Neuronal stem cell (in vitro differentiated cells): ENCODE measurements around the gene RBM20.

Experiments
- DNase-seq: peaks from one replicate; pipeline ENCODE4 v3.0.0-alpha.2; 2013; ENCODE audit warnings: low spot score
- H2AFZ ChIP-seq: one replicate; pipeline ENCODE4 v1.6.1; 2013; ENCODE audit warnings: mild to moderate bottlenecking, low read length, inconsistent platforms
- H2AK5ac ChIP-seq: 2 replicates; pipeline ENCODE4 v1.6.1; 2013; ENCODE audit warnings: low read depth, mild to moderate bottlenecking, inconsistent platforms, low read length, moderate library complexity, mixed read lengths
- H2BK120ac ChIP-seq: 2 replicates; pipeline ENCODE4 v1.6.1; 2013; ENCODE audit warnings: low read depth, mild to moderate bottlenecking, inconsistent platforms, low read length, moderate library complexity, mixed read lengths
- H2BK12ac ChIP-seq: one replicate; pipeline ENCODE4 v1.6.1; 2013; ENCODE audit warnings: low read length, inconsistent platforms
- H2BK15ac ChIP-seq: 2 replicates; pipeline ENCODE4 v1.6.1; 2013; ENCODE audit warnings: mild to moderate bottlenecking, low read length, inconsistent platforms, mixed read lengths
- H2BK5ac ChIP-seq: one replicate; pipeline ENCODE4 v1.6.1; 2013; ENCODE audit warnings: inconsistent platforms, mild to moderate bottlenecking, low read length, moderate library complexity
- H3K14ac ChIP-seq: one replicate; pipeline ENCODE4 v1.6.1; 2013; ENCODE audit warnings: low read length, inconsistent platforms
- H3K18ac ChIP-seq: 2 replicates; pipeline ENCODE4 v1.6.1; 2013; ENCODE audit warnings: low read length, inconsistent platforms
- H3K23ac ChIP-seq: 2 replicates; pipeline ENCODE4 v1.6.1; 2013; ENCODE audit warnings: low read depth, mild to moderate bottlenecking, mixed read lengths, low read length, inconsistent platforms; ENCODE audit not compliant: poor library complexity
- H3K27ac ChIP-seq: replicated peaks from 3 replicates; pipeline ENCODE4 v1.5.1; 2013; ENCODE audit warnings: low read length, inconsistent platforms
- H3K27me3 ChIP-seq, 3 experiments: 2 replicates each; pipeline ENCODE4 v1.6.1; 2013; ENCODE audit warnings: low read length in 3 of 3, mild to moderate bottlenecking in 2 of 3, inconsistent platforms in 1 of 3, low read depth in 1 of 3, mixed read lengths in 1 of 3, moderate library complexity in 1 of 3; ENCODE audit not compliant: control insufficient read depth in 3 of 3, insufficient read depth in 3 of 3
- H3K36me3 ChIP-seq, 2 donors: replicated peaks in 1 of 2; 2 replicates each; pipeline ENCODE4 v1.6.1; 2013; ENCODE audit warnings: low read length in 2 of 2; ENCODE audit not compliant: control insufficient read depth in 2 of 2, insufficient read depth in 2 of 2
- H3K4ac ChIP-seq: 2 replicates; pipeline ENCODE4 v1.6.1; 2013; ENCODE audit warnings: inconsistent platforms, mild to moderate bottlenecking, low read length, moderate library complexity
- H3K4me1 ChIP-seq, 2 donors: 1 replicate in 1 of 2; 2 replicates in 1 of 2; pipeline ENCODE4 v1.6.1; 2013; ENCODE audit warnings: low read length in 2 of 2, low read depth in 1 of 2; ENCODE audit not compliant: control insufficient read depth in 2 of 2, insufficient read depth in 1 of 2
- H3K4me2 ChIP-seq: one replicate; pipeline ENCODE4 v1.6.1; 2013; ENCODE audit warnings: mild to moderate bottlenecking, low read length, inconsistent platforms; ENCODE audit not compliant: insufficient read depth, poor library complexity, severe bottlenecking
- H3K4me3 ChIP-seq, 2 donors: 2 replicates each; pipeline ENCODE4 v1.5.1; 2013; ENCODE audit warnings: low read length in 2 of 2, mild to moderate bottlenecking in 2 of 2, inconsistent platforms in 1 of 2, moderate library complexity in 1 of 2
- H3K79me1 ChIP-seq: one replicate; pipeline ENCODE4 v1.6.1; 2013; ENCODE audit warnings: low read depth, mild to moderate bottlenecking, inconsistent platforms, low read length, moderate library complexity
- H3K9ac ChIP-seq: one replicate; pipeline ENCODE4 v1.6.1; 2013; ENCODE audit warnings: mild to moderate bottlenecking, low read depth, low read length, inconsistent platforms; ENCODE audit not compliant: poor library complexity
- H3K9me3 ChIP-seq, 2 donors: replicated peaks in 1 of 2; 2 replicates each; pipeline versions ENCODE3 to v1.6.1; 2013; ENCODE audit warnings: low read length in 2 of 2, mild to moderate bottlenecking in 2 of 2, inconsistent platforms in 1 of 2, low read depth in 1 of 2, mixed read lengths in 1 of 2, moderate library complexity in 1 of 2; ENCODE audit not compliant: control insufficient read depth in 2 of 2, insufficient read depth in 1 of 2
- H4K8ac ChIP-seq: one replicate; pipeline ENCODE4 v1.6.1; 2013; ENCODE audit warnings: low read depth, mild to moderate bottlenecking, inconsistent platforms, low read length, moderate library complexity
- H4K91ac ChIP-seq: one replicate; pipeline ENCODE4 v1.6.1; 2013; ENCODE audit warnings: low read length, low read depth, mild to moderate bottlenecking, inconsistent platforms; ENCODE audit not compliant: poor library complexity
- WGBS, 2 donors: extraction: QIAGEN DNeasy Blood & Tissue Kit; methylation state at CpG; one replicate each; pipeline ENCODE4 v1.1.7; 2013; ENCODE audit warnings: missing lambda C conversion rate in 2 of 2, mixed read lengths in 1 of 2; ENCODE audit not compliant: insufficient read length in 2 of 2, insufficient replicate concordance in 1 of 2; ENCODE audit errors: extremely low coverage in 2 of 2; 5-methylcytosine and 5-hydroxymethylcytosine counted together

Gene RBM20

DNA sequence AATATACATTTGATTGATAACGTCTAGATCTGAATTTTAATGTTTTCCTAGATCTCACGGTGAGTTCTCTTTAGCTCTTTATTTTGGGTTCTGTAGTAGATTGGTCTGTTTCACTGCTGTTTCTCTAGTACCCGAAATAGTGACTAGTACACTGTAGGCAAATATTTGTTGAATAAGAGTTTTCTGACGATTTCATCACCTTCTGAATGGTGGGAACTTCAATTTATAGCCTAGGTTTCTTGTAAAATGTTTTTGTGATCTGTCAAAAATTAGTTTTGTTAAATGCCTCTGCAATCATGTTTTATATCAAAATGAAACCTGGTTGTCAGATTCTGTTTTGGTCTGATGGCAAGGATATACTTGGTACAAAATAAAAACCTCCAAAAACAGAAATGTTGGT, 237.8 kb downstream of the RBM20 start:
- no peak for DNase-seq
- Histone ChIP-seq H3K79me1 (no peaks in the 10 kb centered on the region), H2AFZ (no peak overlapping the region), H3K4me2 (no peak overlapping the region), H2BK5ac (no peak overlapping the region), H3K23ac (no peak overlapping the region), H3K14ac (no peak overlapping the region), H3K27ac (no peak overlapping the region), H3K9ac (no peak overlapping the region), H3K4me3 (no peak overlapping the region), H2AK5ac (no peak overlapping the region), H3K27me3 (no peaks in the 10 kb centered on the region), H3K9me3 (no peaks in the 10 kb centered on the region), H2BK120ac (no peak overlapping the region), H3K36me3 (peaks cover 6 to 98% of the 10 kb centered on the region in 2 donors), H4K91ac (no peak overlapping the region), H3K4me1 (no peaks in the 10 kb centered on the region), H3K4ac (no peak overlapping the region), H4K8ac (no peak overlapping the region), H2BK12ac (no peak overlapping the region), H3K18ac (no peak overlapping the region), H2BK15ac (no peak overlapping the region)
- no CpG with 5 or more reads among the region's 4 CpGs for WGBS, 2 donors

DNA sequence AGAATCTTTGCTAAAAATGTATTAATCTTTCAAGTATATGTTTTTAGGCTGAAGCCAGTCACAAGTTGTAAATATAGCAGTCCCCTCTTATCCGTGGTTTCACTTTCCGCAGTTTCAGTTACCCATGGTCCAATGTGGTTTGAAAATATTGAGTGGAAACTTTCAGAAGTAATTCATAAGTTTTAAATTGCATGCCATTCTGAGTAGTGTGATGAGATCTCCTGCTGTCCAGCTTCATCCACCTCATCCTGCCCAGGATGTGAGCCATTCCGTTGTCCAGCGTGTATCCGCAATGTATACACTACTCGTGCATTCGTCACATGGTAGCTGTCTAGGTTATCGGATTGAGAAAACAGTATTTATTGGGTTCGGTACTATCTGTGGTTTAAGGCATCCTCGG, 239.8 kb downstream of the RBM20 start:
- no peak overlapping the region for H3K18ac ChIP-seq
- H3K9ac ChIP-seq: no peak overlapping the region
- no peak overlapping the region for H2BK120ac ChIP-seq
- H2BK12ac ChIP-seq: no peak overlapping the region
- no CpG with 5 or more reads among the region's 10 CpGs for WGBS, 2 donors
- no peaks in the 10 kb centered on the region for H3K27me3 ChIP-seq
- no peak overlapping the region for H2BK5ac ChIP-seq
- no peak overlapping the region for H3K14ac ChIP-seq
- no peak overlapping the region for H4K91ac ChIP-seq
- H3K4me1 ChIP-seq: no peaks in the 10 kb centered on the region
- H3K79me1 ChIP-seq: no peaks in the 10 kb centered on the region
- no peak overlapping the region for H3K23ac ChIP-seq
- H3K4me2 ChIP-seq: no peak overlapping the region
- no peak overlapping the region for H3K27ac ChIP-seq
- no peak for DNase-seq
- no peak overlapping the region for H2AFZ ChIP-seq
- H2BK15ac ChIP-seq: no peak overlapping the region
- H3K4me3 ChIP-seq: no peak overlapping the region
- peaks cover 6 to 99% of the 10 kb centered on the region in 2 donors for H3K36me3 ChIP-seq
- no peak overlapping the region for H4K8ac ChIP-seq
- H3K9me3 ChIP-seq: no peaks in the 10 kb centered on the region
- H2AK5ac ChIP-seq: no peak overlapping the region
- no peak overlapping the region for H3K4ac ChIP-seq

DNA sequence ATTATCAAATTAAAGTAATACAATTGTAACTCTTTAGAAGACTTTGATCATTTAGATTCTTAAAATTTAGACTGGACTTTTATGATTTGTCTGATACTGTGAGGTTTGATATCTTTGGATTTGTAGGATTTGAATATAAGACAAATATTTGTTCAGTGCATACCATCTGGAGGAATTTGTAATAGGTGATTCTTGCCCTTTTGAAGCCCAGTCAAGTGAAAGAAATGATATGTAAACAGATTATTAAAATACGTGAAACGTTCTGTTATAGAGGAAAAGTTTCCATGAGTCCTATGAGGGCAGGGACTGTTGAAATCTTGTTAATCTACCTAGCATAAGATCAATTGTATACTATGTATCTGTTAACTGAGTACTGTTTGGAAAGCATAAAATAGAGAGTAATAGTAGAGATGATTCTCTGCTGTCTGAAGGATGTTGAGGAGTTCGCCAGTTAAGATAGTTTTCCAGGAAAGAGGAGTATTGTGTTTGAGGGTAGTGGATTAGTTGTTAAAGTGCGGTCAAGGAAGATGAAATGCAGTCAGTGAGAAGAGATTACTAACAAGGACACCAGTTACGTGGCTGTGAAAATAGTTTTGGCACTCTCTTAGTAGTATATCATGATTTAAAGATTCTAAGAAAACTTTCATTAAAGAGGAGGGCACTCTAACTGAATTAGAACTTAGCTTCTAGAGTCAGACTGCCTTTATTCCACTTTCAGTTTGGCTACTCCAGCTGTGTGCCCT, 242.0 kb downstream of the RBM20 start:
- H2AK5ac ChIP-seq: no peak overlapping the region
- WGBS, 2 donors: 100% methylated on average over 2 of the region's 5 CpGs; no CpG with 5 or more reads in 1 of the 2 donors
- H3K27me3 ChIP-seq: no peaks in the 10 kb centered on the region
- H2BK12ac ChIP-seq: no peak overlapping the region
- H3K4ac ChIP-seq: no peak overlapping the region
- H3K4me2 ChIP-seq: no peak overlapping the region
- H3K9me3 ChIP-seq: no peaks in the 10 kb centered on the region
- H3K27ac ChIP-seq: no peak overlapping the region
- no peak overlapping the region for H2AFZ ChIP-seq
- H3K14ac ChIP-seq: no peak overlapping the region
- no peak overlapping the region for H3K23ac ChIP-seq
- H3K18ac ChIP-seq: no peak overlapping the region
- H2BK5ac ChIP-seq: no peak overlapping the region
- H2BK120ac ChIP-seq: no peak overlapping the region
- H3K4me1 ChIP-seq: no peaks in the 10 kb centered on the region
- H2BK15ac ChIP-seq: no peak overlapping the region
- no peak overlapping the region for H3K9ac ChIP-seq
- H3K79me1 ChIP-seq: no peaks in the 10 kb centered on the region
- no peak overlapping the region for H4K91ac ChIP-seq
- no peak overlapping the region for H4K8ac ChIP-seq
- H3K36me3 ChIP-seq: peaks cover 6 to 99% of the 10 kb centered on the region in 2 donors
- DNase-seq: no peak
- H3K4me3 ChIP-seq: no peak overlapping the region

DNA sequence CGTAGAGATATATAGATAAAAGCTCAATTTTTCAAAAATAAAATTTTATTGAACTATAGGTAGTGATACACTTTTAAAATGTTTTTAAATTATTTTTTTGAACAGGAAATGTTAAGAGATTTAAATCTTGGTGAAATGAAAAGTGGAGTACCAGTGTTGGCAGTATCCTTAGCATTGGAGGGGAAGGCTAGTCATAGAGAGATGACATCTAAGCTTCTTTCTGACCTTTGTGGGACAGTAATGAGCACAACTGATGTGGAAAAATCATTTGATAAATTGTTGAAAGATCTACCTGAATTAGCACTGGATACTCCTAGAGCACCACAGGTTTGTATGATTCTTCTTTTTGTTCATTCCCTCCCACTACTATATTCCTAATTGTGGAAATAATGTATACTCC, 243.4 kb downstream of the RBM20 start:
- no CpG with 5 or more reads among the region's 1 CpG for WGBS, 2 donors
- Histone ChIP-seq H4K8ac (no peak overlapping the region), H2AK5ac (no peak overlapping the region), H3K79me1 (no peaks in the 10 kb centered on the region), H3K27me3 (no peaks in the 10 kb centered on the region), H3K14ac (no peak overlapping the region), H3K18ac (no peak overlapping the region), H3K4me3 (no peak overlapping the region), H2BK5ac (no peak overlapping the region), H4K91ac (no peak overlapping the region), H3K9me3 (no peaks in the 10 kb centered on the region), H3K9ac (no peak overlapping the region), H2BK12ac (no peak overlapping the region), H3K4me1 (no peaks in the 10 kb centered on the region), H3K4me2 (no peak overlapping the region), H3K36me3 (peaks cover 8 to 99% of the 10 kb centered on the region in 2 donors), H3K27ac (no peak overlapping the region), H2BK15ac (no peak overlapping the region), H2AFZ (no peak overlapping the region), H3K23ac (no peak overlapping the region), H3K4ac (no peak overlapping the region), H2BK120ac (no peak overlapping the region)
- DNase-seq: no peak
